ENCODE data around the gene PIGM.

Gene PIGM

DNA sequence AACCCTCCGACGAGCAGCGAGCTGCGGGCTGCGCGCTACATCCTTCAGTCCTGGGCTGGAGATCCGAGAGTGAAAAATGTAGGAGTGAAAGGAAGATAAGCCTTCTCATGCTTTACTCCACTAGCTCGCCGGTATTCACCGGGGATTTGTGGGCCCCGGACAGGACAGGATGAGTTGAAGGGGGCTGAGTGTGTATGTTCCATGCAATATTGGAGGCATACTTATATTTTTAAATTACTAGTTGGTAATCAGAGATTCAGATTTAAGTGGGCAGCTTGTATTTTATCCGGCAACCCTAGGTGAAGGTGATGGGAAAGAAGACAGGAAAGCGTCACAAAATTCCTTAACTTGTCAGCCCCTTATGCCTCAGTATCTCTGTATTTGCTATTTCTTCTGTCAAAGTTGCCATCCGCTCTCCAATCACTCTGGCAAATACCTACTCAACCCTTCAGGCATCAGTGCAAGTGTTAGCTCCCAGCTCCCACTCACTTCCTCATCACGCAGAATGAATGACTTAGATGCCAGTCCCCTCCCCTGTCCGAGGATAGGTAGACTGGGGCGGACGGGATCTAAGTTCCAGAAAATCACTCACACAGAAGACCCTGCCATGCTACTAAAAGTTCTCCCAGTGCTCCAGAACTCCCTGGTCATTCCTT lies 503 bp upstream of the PIGM start:
- no peak for DNase-seq
- Histone ChIP-seq H3K4me3 (ENCODE audit: low read depth, low read length) (peak overlapping the region; percentile 84), H3K27me3 (peaks cover 17% of the 10 kb centered on the region), H3K36me3 (no peaks in the 10 kb centered on the region), H3K4me1 (no peaks in the 10 kb centered on the region), H3K9me3 (no peaks in the 10 kb centered on the region)
- TF ChIP-seq CTCF (IDR thresholded peaks at IDR 0.05; ENCODE audit: low read depth, low read length): no peak

DNA sequence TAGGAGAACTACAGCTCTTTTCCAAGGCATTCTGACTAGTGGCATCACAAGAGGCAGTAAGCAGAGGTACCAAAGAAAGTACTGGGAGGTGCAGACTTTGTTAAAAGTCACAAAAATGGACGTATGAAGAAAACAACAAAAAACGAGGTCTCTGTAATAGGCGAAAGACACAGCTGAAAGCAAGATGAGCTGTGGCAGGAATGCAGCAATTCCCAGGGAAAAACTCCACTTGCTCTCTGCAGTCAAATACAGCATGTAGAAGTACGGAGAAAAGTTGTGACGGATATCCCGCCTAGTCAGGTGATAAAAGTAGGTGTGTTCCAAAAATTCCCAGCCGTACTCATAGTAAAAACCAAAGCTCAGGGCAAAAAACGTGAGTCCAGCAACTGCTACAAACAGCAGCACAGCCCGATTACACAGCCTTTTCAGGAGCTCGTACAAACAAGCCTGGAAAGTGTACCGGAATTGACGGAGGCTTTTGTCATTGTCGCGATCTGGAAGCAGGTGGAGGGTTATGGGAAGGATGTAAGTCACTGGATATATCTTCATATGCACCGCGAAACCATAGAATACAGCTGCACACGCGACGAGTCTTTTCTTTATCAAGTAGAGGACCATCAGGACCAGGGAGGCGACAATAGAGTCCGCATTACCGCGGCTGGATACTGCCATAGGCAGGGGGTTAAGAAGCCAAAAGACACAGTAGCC lies 979 bp downstream of the PIGM start:
- Histone ChIP-seq H3K4me1 (no peaks in the 10 kb centered on the region), H3K36me3 (no peaks in the 10 kb centered on the region), H3K9me3 (no peaks in the 10 kb centered on the region), H3K27me3 (peaks cover 10% of the 10 kb centered on the region), H3K4me3 (ENCODE audit: low read depth, low read length) (peak overlapping the region; percentile 84)
- no peak for DNase-seq
- no peak for TF ChIP-seq CTCF (IDR thresholded peaks at IDR 0.05; ENCODE audit: low read depth, low read length)

GRCh38 chr1:160028426-160028825 lies 3.4 kb downstream of the PIGM start:
- Histone ChIP-seq H3K4me1 (no peaks in the 10 kb centered on the region), H3K27me3 (no peaks in the 10 kb centered on the region; the same call in 1 of the 2 replicates), H3K9me3 (no peaks in the 10 kb centered on the region), H3K4me3 (ENCODE audit: low read depth, low read length) (no peak overlapping the region), H3K36me3 (no peaks in the 10 kb centered on the region)
- TF ChIP-seq CTCF (IDR thresholded peaks at IDR 0.05; ENCODE audit: low read depth, low read length): no peak
- DNase-seq: no peak

GRCh38 chr1:160025314-160025713 lies 6.5 kb downstream of the PIGM start:
- H3K36me3 ChIP-seq: no peaks in the 10 kb centered on the region
- H3K4me3 ChIP-seq (ENCODE audit: low read depth, low read length): no peak overlapping the region
- H3K4me1 ChIP-seq: 0 out of 2 replicates have a peak, but pooled peaks cover 3% of the 10 kb centered on the region
- DNase-seq: no peak
- H3K27me3 ChIP-seq: no peaks in the 10 kb centered on the region
- H3K9me3 ChIP-seq: no peaks in the 10 kb centered on the region
- no peak for TF ChIP-seq CTCF (IDR thresholded peaks at IDR 0.05; ENCODE audit: low read depth, low read length)

DNA sequence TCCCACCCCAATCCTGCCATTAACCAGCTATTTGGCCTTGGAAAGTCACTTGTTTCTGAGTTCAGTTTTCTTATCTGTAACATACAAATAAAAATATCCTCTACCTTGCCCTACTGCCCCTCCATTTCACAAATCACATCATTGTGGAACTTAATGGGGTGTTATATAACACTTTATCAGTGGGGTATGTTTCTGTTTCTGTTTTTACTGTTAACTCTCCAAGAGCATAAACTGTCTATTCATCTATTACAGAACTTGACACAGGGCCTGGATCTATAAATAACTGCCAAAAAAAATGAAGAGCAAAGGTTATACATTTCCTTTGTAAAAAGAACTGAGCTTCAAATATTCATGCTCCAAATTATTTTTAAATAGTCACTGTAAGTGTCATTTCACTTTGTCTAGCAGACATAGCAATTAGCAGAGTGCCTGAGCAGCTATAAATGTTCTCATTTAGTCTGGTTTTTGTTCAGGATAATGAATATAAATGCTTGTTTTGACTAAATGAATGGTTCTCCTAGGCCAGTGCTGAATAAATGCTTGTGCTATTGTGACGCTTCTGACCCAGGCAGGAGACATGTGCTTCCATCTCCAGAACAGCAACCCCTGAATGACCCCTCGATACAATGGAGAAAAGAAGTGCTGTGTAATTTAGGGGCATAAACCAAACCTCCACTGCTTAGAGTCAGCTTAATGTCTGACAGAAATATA lies 7.4 kb downstream of the PIGM start:
- Histone ChIP-seq H3K27me3 (no peaks in the 10 kb centered on the region; the same call in 1 of the 2 replicates), H3K9me3 (no peaks in the 10 kb centered on the region), H3K36me3 (no peaks in the 10 kb centered on the region), H3K4me3 (ENCODE audit: low read depth, low read length) (no peak overlapping the region), H3K4me1 (0 out of 2 replicates have a peak, but pooled peaks cover 3% of the 10 kb centered on the region)
- TF ChIP-seq CTCF (IDR thresholded peaks at IDR 0.05; ENCODE audit: low read depth, low read length): no peak
- no peak for DNase-seq

All from BE2C (cell line).